HepG2 (cell line): ENCODE results near the gene TPPP3. TPM values are rescaled to one million over a fixed set of nuclear protein-coding genes. Genes with fewer than 3 reads are reported as not detected.

Source experiments
- ARID4A ChIP-seq: sonication (generic); formaldehyde crosslinking; IDR thresholded peaks from 2 replicates; pipeline ENCODE4 v1.5.0; 2020; ENCODE audit warnings: mild to moderate bottlenecking, missing genetic modification reagents, borderline replicate concordance
- CREM ChIP-seq, 2 experiments: sonication (generic) in 1 of 2; formaldehyde crosslinking in 1 of 2; IDR thresholded peaks; 2 replicates each; pipeline versions ENCODE4 v1.4.0 to v1.6.1; 2016 to 2020; ENCODE audit warnings: antibody characterized with exemption in 1 of 2, mild to moderate bottlenecking in 1 of 2, missing genetic modification reagents in 1 of 2
- ESRRA ChIP-seq: sonication (generic); formaldehyde crosslinking; IDR thresholded peaks from 2 replicates; pipeline ENCODE4 v1.5.1; 2020; ENCODE audit warnings: mild to moderate bottlenecking, low read depth, missing genetic modification reagents
- FOXA3 ChIP-seq: IDR thresholded peaks from 2 replicates; pipeline ENCODE4 v1.6.1; 2016; ENCODE audit warnings: missing genetic modification reagents, missing compliant biosample characterization
- HNRNPH1 ChIP-seq: fragments of 200-400 bp; formaldehyde crosslinking; optimal IDR thresholded peaks from 2 replicates; pipeline ENCODE3; 2017; ENCODE audit warnings: mild to moderate bottlenecking, low read depth, low read length
- HOXA7 ChIP-seq: sonication (generic); formaldehyde crosslinking; IDR thresholded peaks from 2 replicates; pipeline ENCODE4 v1.8.1; 2022; ENCODE audit warnings: mild to moderate bottlenecking, missing genetic modification reagents, moderate library complexity
- IRF9 ChIP-seq: sonication (generic); formaldehyde crosslinking; IDR thresholded peaks from 2 replicates; pipeline ENCODE4 v1.8.0; 2022; ENCODE audit warnings: missing genetic modification reagents, mild to moderate bottlenecking, borderline replicate concordance
- JUN ChIP-seq: sonication (generic); formaldehyde crosslinking; IDR thresholded peaks from 2 replicates; pipeline ENCODE4 v1.4.0; 2020; ENCODE audit warnings: mild to moderate bottlenecking, missing genetic modification reagents
- MTERF4 ChIP-seq: sonication (generic); formaldehyde crosslinking; IDR thresholded peaks from 2 replicates; pipeline ENCODE4 v1.8.0; 2023; ENCODE audit warnings: mild to moderate bottlenecking, missing genetic modification reagents
- REXO4 ChIP-seq: sonication (generic); formaldehyde crosslinking; IDR thresholded peaks from 2 replicates; pipeline ENCODE4 v1.8.0; 2022; ENCODE audit warnings: missing genetic modification reagents, mild to moderate bottlenecking, borderline replicate concordance
- RFX1 ChIP-seq: fragments of 450-650 bp; IDR thresholded peaks from 2 replicates; pipeline ENCODE4 v1.6.1; 2017
- RFXAP ChIP-seq: sonication (generic); formaldehyde crosslinking; IDR thresholded peaks from 2 replicates; pipeline ENCODE4 v1.4.0; 2020; ENCODE audit warnings: missing genetic modification reagents, borderline replicate concordance
- TBX2 ChIP-seq: sonication (generic); formaldehyde crosslinking; IDR thresholded peaks from 2 replicates; pipeline ENCODE4 v1.5.0; 2020; ENCODE audit warnings: missing genetic modification reagents, mild to moderate bottlenecking, borderline replicate concordance
- ZNF160 ChIP-seq: sonication (generic); formaldehyde crosslinking; IDR thresholded peaks from 2 replicates; pipeline ENCODE4 v1.8.0; 2022; ENCODE audit warnings: mild to moderate bottlenecking, inconsistent platforms, missing genetic modification reagents
- ZNF512B ChIP-seq: sonication (generic); formaldehyde crosslinking; IDR thresholded peaks from 2 replicates; pipeline ENCODE4 v1.5.1; 2020; ENCODE audit warnings: missing genetic modification reagents, mild to moderate bottlenecking, borderline replicate concordance
- ZNF549 ChIP-seq: sonication (generic); formaldehyde crosslinking; IDR thresholded peaks from 2 replicates; pipeline ENCODE4 v1.5.0; 2020; ENCODE audit warnings: missing genetic modification reagents
- ZNF678 ChIP-seq: sonication (generic); formaldehyde crosslinking; IDR thresholded peaks from 2 replicates; pipeline ENCODE4 v1.4.0; 2020; ENCODE audit warnings: mild to moderate bottlenecking, missing genetic modification reagents
- ZNF747 ChIP-seq: sonication (generic); formaldehyde crosslinking; IDR thresholded peaks from 2 replicates; pipeline ENCODE4 v1.8.1; 2023; ENCODE audit warnings: missing genetic modification reagents, mild to moderate bottlenecking, borderline replicate concordance
- polyA plus RNA-seq, 8 experiments: library from polyadenylated mRNA; depleted of rRNA in 3 of 8; stranded (reverse) in 7 of 8; unstranded in 1 of 8; fragments of >200 nt; fragmentation: Illumina TruSeq in 4 of 8; extraction: Trizol in 4 of 8; gene quantifications; 2 replicates each; pipeline versions ENCODE4 v1.2.1 to v1.2.3, GENCODE V29; 2011 to 2016; ENCODE audit warnings: low read depth in 4 of 8, missing spikeins in 1 of 8, mixed read lengths in 1 of 8; ENCODE audit not compliant: insufficient read depth in 1 of 8
- total RNA-seq, 5 experiments: library from RNA; depleted of rRNA; stranded (reverse); fragments of >200 nt; fragmentation: Illumina TruSeq; extraction: Trizol; gene quantifications; 2 replicates each; pipeline ENCODE4 v1.2.3, GENCODE V29; 2016; ENCODE audit warnings: low read depth in 1 of 5

TPPP3 gene
- total and polyA plus RNA-seq, 2 of the 13 experiments (the other 11 are each of a cell fraction or from before 2014, with no cell fraction given) = 0.16 to 0.44 TPM

GRCh38 chr16:67415872-67416793 lies 22.8 kb upstream of the TPPP3 start, which contains the start of gene ZDHHC1 (continued):
- TF ChIP-seq ZNF512B (CRISPR knock-in tag) (no peak), FOXA3 (CRISPR knock-in tag) (0 out of 2 replicates have a peak, but pooled peaks have one; percentile 23), IRF9 (peak; percentile 78; the same call in 1 of the 2 replicates), ZNF678 (CRISPR knock-in tag) (0 out of 2 replicates have a peak, but pooled peaks have one; percentile 26), TBX2 (CRISPR knock-in tag) (peak; percentile 80), CREM (IDR thresholded peaks at IDR 0.05) (no peak), CREM (CRISPR knock-in tag; IDR thresholded peaks at IDR 0.05) (peak; percentile 23; the same call in 1 of the 2 replicates), JUN (0 out of 2 replicates have a peak, but pooled peaks have one; percentile 31), ESRRA (CRISPR knock-in tag) (peak; percentile 77; the same call in 1 of the 2 replicates), ZNF747 (CRISPR knock-in tag) (peak; percentile 71; the same call in 1 of the 2 replicates), ZNF549 (peak; percentile 74; the same call in 1 of the 2 replicates), MTERF4 (peak; percentile 71; the same call in 1 of the 2 replicates), ARID4A (CRISPR knock-in tag) (peak; percentile 84; the same call in 1 of the 2 replicates), RFX1 (peak; percentile 88), HNRNPH1 (no peak), ZNF160 (CRISPR knock-in tag) (peak; percentile 62; the same call in 1 of the 2 replicates), REXO4 (CRISPR knock-in tag) (no peak), RFXAP (CRISPR knock-in tag) (peak; percentile 46; the same call in 1 of the 2 replicates), HOXA7 (no peak)
